AG04450 (cell line): ENCODE measurements around the gene TSKU. TPM values are rescaled to one million over a fixed set of nuclear protein-coding genes. Genes with fewer than 3 reads are reported as not detected.

Experiments
- CTCF ChIA-PET: fragments of 300-600, 350-600 bp; formaldehyde crosslinking; extraction: SDS; loops from one replicate; lab custom pipeline; 2022; ENCODE audit warnings: antibody characterized with exemption, inconsistent platforms; lab: Charles Lee
- POLR2A ChIA-PET: fragments of 350-600 bp; formaldehyde crosslinking; extraction: SDS; loops from one replicate; lab custom pipeline; 2021; ENCODE audit warnings: antibody characterized with exemption, inconsistent platforms; lab: Yijun Ruan, JAX
- DNase-seq: peaks from one replicate; pipeline ENCODE4 v3.0.0-alpha.2; 2011; ENCODE audit warnings: low read depth, low spot score
- H3K27ac ChIP-seq: one replicate; pipeline ENCODE4 v1.5.1; 2012; ENCODE audit warnings: low read depth, low read length, control low read depth
- H3K27me3 ChIP-seq: one replicate; pipeline ENCODE4 v1.6.0; 2012; ENCODE audit warnings: low read length; ENCODE audit not compliant: control insufficient read depth, insufficient read depth
- H3K4me3 ChIP-seq: 2 replicates; pipeline ENCODE4 v1.5.1; 2011; ENCODE audit warnings: mild to moderate bottlenecking, low read depth, low read length, control low read depth
- H3K9me3 ChIP-seq: 2 replicates; pipeline ENCODE4 v1.5.1; 2012; ENCODE audit warnings: low read length; ENCODE audit not compliant: control insufficient read depth, insufficient read depth
- CTCF ChIP-seq: IDR thresholded peaks from 2 replicates; pipeline ENCODE4 v1.5.1; 2011; ENCODE audit warnings: low read depth, low read length, control low read depth, inconsistent platforms
- polyA plus RNA-seq: library from polyadenylated mRNA; depleted of rRNA; stranded (reverse); fragments of >200 nt; gene quantifications from 2 replicates; pipeline ENCODE4 v1.2.3, GENCODE V29; 2011

TSKU gene
- polyA plus RNA-seq, 1 experiment = 28.8 TPM

- Histone ChIP-seq H3K4me3 (peak overlapping the region; percentile 69), H3K27ac (peak overlapping the region; percentile 93), H3K27me3 (no peaks in the 10 kb centered on the region), H3K9me3 (peaks cover 10% of the 10 kb centered on the region)
- POLR2A ChIA-PET = interaction anchor here (0.7 to 3.0 kb wide), 7 partner anchors 10 to 61 kb away, joined by 3 to 42 read pairs (median 5); no protein-coding TSS in a partner anchor
- CTCF ChIA-PET = interaction anchor here (1.0 to 1.5 kb wide), 2 partner anchors 17 to 138 kb away, joined by 3 to 7 read pairs; no protein-coding TSS in a partner anchor
- DNase-seq = no peak
- no peak for TF ChIP-seq CTCF
Measured at GRCh38 chr11:76781807-76782530, 1.2 kb upstream of the TSKU start.

- peak overlapping the region; percentile 93 for H3K27ac ChIP-seq
- ChIA-PET POLR2A (interaction anchor here (0.7 to 3.0 kb wide), 8 partner anchors 9 to 62 kb away, joined by 3 to 42 read pairs (median 4); no protein-coding TSS in a partner anchor), CTCF (no interaction called here)
- no peaks in the 10 kb centered on the region for H3K27me3 ChIP-seq
- peaks cover 9% of the 10 kb centered on the region for H3K9me3 ChIP-seq
- no peak for TF ChIP-seq CTCF
- peak; percentile 97 for DNase-seq
- H3K4me3 ChIP-seq = peak overlapping the region; percentile 69
Measured at GRCh38 chr11:76782531-76783293, 444 bp upstream of the TSKU start.

GRCh38 chr11:76783896-76784813 is 999 bp downstream of the TSKU start:
- ChIA-PET POLR2A (interaction anchor here (1.3 to 3.0 kb wide), 3 partner anchors 13 to 17 kb away, joined by 5 to 21 read pairs (median 10); no protein-coding TSS in a partner anchor), CTCF (interaction anchor here (0.8 kb wide), 1 partner anchor 51 kb away, joined by 4 read pairs; no protein-coding TSS in a partner anchor)
- Histone ChIP-seq H3K9me3 (peaks cover 2% of the 10 kb centered on the region; the same call in 1 of the 2 replicates), H3K4me3 (peak overlapping the region; percentile 98), H3K27me3 (no peaks in the 10 kb centered on the region), H3K27ac (peak overlapping the region; percentile 87)
- TF ChIP-seq CTCF = no peak
- DNase-seq = no peak

GRCh38 chr11:76785513-76785912 is 2.4 kb downstream of the TSKU start:
- ChIA-PET POLR2A (interaction anchor here (0.6 kb wide), 1 partner anchor 11 kb away, joined by 3 read pairs; no protein-coding TSS in a partner anchor), CTCF (interaction anchor here (1.0 kb wide), 1 partner anchor 51 kb away, joined by 3 read pairs; no protein-coding TSS in a partner anchor)
- no peak for DNase-seq
- no peak for TF ChIP-seq CTCF
- H3K27me3 ChIP-seq = no peaks in the 10 kb centered on the region
- peaks cover 2% of the 10 kb centered on the region; the same call in 1 of the 2 replicates for H3K9me3 ChIP-seq
- H3K4me3 ChIP-seq = peak overlapping the region; percentile 98
- H3K27ac ChIP-seq = no peak overlapping the region
